GM18873 (cell line): ENCODE measurements around the gene PSEN1.
"Not testable (repeated sequence)": the region's sequence is repeated elsewhere in the genome, so short reads cannot be mapped to it uniquely, and the experiment has no call there.

ENCODE experiments used
- ATAC-seq: cut with Tn5 transposase; IDR thresholded peaks from one replicate; pipeline ENCODE4 v1.9.1; 2021; ENCODE audit warnings: mild to moderate bottlenecking, moderate library complexity, moderate number of reproducible peaks; ENCODE audit not compliant: unreplicated experiment, low FRiP score

PSEN1 gene

GRCh38 chr14:73162251-73162650, 25.9 kb downstream of the PSEN1 start:
- no peak for ATAC-seq

GRCh38 chr14:73166399-73166798, 30.1 kb downstream of the PSEN1 start:
- ATAC-seq = no peak

GRCh38 chr14:73167727-73168126, 31.4 kb downstream of the PSEN1 start:
- no peak for ATAC-seq

GRCh38 chr14:73168274-73168673, 32.0 kb downstream of the PSEN1 start:
- no peak for ATAC-seq

GRCh38 chr14:73168691-73169090, 32.4 kb downstream of the PSEN1 start:
- ATAC-seq = no peak

GRCh38 chr14:73169855-73170254, 33.5 kb downstream of the PSEN1 start:
- ATAC-seq = not testable (repeated sequence)

- ATAC-seq = no peak
Observed at GRCh38 chr14:73170686-73171085, 34.4 kb downstream of the PSEN1 start.

GRCh38 chr14:73172500-73172899, 36.2 kb downstream of the PSEN1 start:
- no peak for ATAC-seq

- ATAC-seq = no peak
Observed at GRCh38 chr14:73173092-73173735, 36.9 kb downstream of the PSEN1 start.

GRCh38 chr14:73176685-73177084, 40.4 kb downstream of the PSEN1 start:
- ATAC-seq = no peak

GRCh38 chr14:73180385-73180805, 44.1 kb downstream of the PSEN1 start:
- no peak for ATAC-seq

- ATAC-seq = not testable (repeated sequence)
Observed at GRCh38 chr14:73180969-73181368, 44.7 kb downstream of the PSEN1 start.

GRCh38 chr14:73188501-73188911, 52.2 kb downstream of the PSEN1 start:
- ATAC-seq = no peak

- no peak for ATAC-seq
Observed at GRCh38 chr14:73189651-73190050, 53.3 kb downstream of the PSEN1 start.

GRCh38 chr14:73191441-73191840, 55.1 kb downstream of the PSEN1 start:
- ATAC-seq = no peak

- ATAC-seq = not testable (repeated sequence)
Observed at GRCh38 chr14:73194306-73194705, 58.0 kb downstream of the PSEN1 start.

GRCh38 chr14:73198253-73198652, 61.9 kb downstream of the PSEN1 start:
- ATAC-seq = no peak

GRCh38 chr14:73203527-73203926, 67.2 kb downstream of the PSEN1 start:
- ATAC-seq = no peak

GRCh38 chr14:73207615-73208014, 71.3 kb downstream of the PSEN1 start:
- ATAC-seq = no peak

- no peak for ATAC-seq
Observed at GRCh38 chr14:73208390-73208789, 72.1 kb downstream of the PSEN1 start.

GRCh38 chr14:73208846-73209245, 72.5 kb downstream of the PSEN1 start:
- no peak for ATAC-seq

GRCh38 chr14:73209953-73210352, 73.6 kb downstream of the PSEN1 start:
- ATAC-seq = no peak
